HepG2 (cell line): Measurements from ENCODE around the gene RFXAP. TPM values are rescaled to one million over a fixed set of nuclear protein-coding genes. Genes with fewer than 3 reads are reported as not detected.
A peak's percentile ranks its signal among the peaks of the same experiment; 100 is the strongest.

Experiments
- AHDC1 ChIP-seq: sonication (generic); formaldehyde crosslinking; IDR thresholded peaks from 2 replicates; pipeline ENCODE4 v1.5.1; 2020; ENCODE audit warnings: mild to moderate bottlenecking, missing genetic modification reagents, borderline replicate concordance
- AHR ChIP-seq: IDR thresholded peaks from 2 replicates; pipeline ENCODE4 v1.6.1; 2018; ENCODE audit warnings: missing genetic modification reagents, missing compliant biosample characterization
- JUND ChIP-seq: sonication (generic); formaldehyde crosslinking; IDR thresholded peaks from 2 replicates; pipeline ENCODE4 v1.8.0; 2022; ENCODE audit warnings: mild to moderate bottlenecking, missing genetic modification reagents
- MAZ ChIP-seq, 2 experiments: sonication (generic) in 1 of 2; formaldehyde crosslinking in 1 of 2; IDR thresholded peaks; 2 replicates each; pipeline versions ENCODE4 v1.5.0 to v1.6.1; 2012 to 2020; ENCODE audit warnings: low read depth in 2 of 2, mild to moderate bottlenecking in 2 of 2, borderline replicate concordance in 1 of 2, improper control_type of control experiment in 1 of 2, low read length in 1 of 2, missing genetic modification reagents in 1 of 2, moderate library complexity in 1 of 2
- NR2F6 ChIP-seq, 2 experiments: IDR thresholded peaks; 2 replicates each; pipeline ENCODE4 v1.6.1; 2016; ENCODE audit warnings: antibody characterized with exemption in 1 of 2, mild to moderate bottlenecking in 1 of 2
- YEATS4 ChIP-seq: sonication (generic); formaldehyde crosslinking; IDR thresholded peaks from 2 replicates; pipeline ENCODE4 v1.4.0; 2020; ENCODE audit warnings: missing genetic modification reagents, borderline replicate concordance
- ZBTB2 ChIP-seq: sonication (generic); formaldehyde crosslinking; IDR thresholded peaks from 2 replicates; pipeline ENCODE4 v1.8.0; 2022; ENCODE audit warnings: low read depth, missing genetic modification reagents
- ZNF354B ChIP-seq: sonication (generic); formaldehyde crosslinking; IDR thresholded peaks from 2 replicates; pipeline ENCODE4 v1.8.0; 2022; ENCODE audit warnings: mild to moderate bottlenecking, missing genetic modification reagents
- ZNF512 ChIP-seq: sonication (generic); formaldehyde crosslinking; IDR thresholded peaks from 2 replicates; pipeline ENCODE4 v1.4.0; 2020; ENCODE audit warnings: mild to moderate bottlenecking, missing genetic modification reagents
- ZNF549 ChIP-seq: sonication (generic); formaldehyde crosslinking; IDR thresholded peaks from 2 replicates; pipeline ENCODE4 v1.5.0; 2020; ENCODE audit warnings: missing genetic modification reagents
- ZNF597 ChIP-seq: sonication (generic); formaldehyde crosslinking; IDR thresholded peaks from 2 replicates; pipeline ENCODE4 v1.5.0; 2020; ENCODE audit warnings: missing genetic modification reagents
- ZNF891 ChIP-seq: sonication (generic); formaldehyde crosslinking; IDR thresholded peaks from 2 replicates; pipeline ENCODE4 v1.5.0; 2020; ENCODE audit warnings: mild to moderate bottlenecking, missing genetic modification reagents
- ZSCAN30 ChIP-seq: sonication (generic); formaldehyde crosslinking; IDR thresholded peaks from 2 replicates; pipeline ENCODE4 v1.5.0; 2020; ENCODE audit warnings: mild to moderate bottlenecking, missing genetic modification reagents
- polyA plus RNA-seq, 8 experiments: library from polyadenylated mRNA; depleted of rRNA in 3 of 8; stranded (reverse) in 7 of 8; unstranded in 1 of 8; fragments of >200 nt; fragmentation: Illumina TruSeq in 4 of 8; extraction: Trizol in 4 of 8; gene quantifications; 2 replicates each; pipeline versions ENCODE4 v1.2.1 to v1.2.3, GENCODE V29; 2011 to 2016; ENCODE audit warnings: low read depth in 4 of 8, missing spikeins in 1 of 8, mixed read lengths in 1 of 8; ENCODE audit not compliant: insufficient read depth in 1 of 8
- total RNA-seq, 5 experiments: library from RNA; depleted of rRNA; stranded (reverse); fragments of >200 nt; fragmentation: Illumina TruSeq; extraction: Trizol; gene quantifications; 2 replicates each; pipeline ENCODE4 v1.2.3, GENCODE V29; 2016; ENCODE audit warnings: low read depth in 1 of 5
- TF ChIP-seq, protein P1 (sequence below): sonication (generic); formaldehyde crosslinking; IDR thresholded peaks from 2 replicates; pipeline ENCODE4 v1.9.0; 2022; ENCODE audit warnings: low read depth, missing genetic modification reagents

Gene RFXAP
- total and polyA plus RNA-seq, 2 of the 13 experiments (the other 11 are each of a cell fraction or from before 2014, with no cell fraction given), result 1.8 to 7.9 TPM

DNA sequence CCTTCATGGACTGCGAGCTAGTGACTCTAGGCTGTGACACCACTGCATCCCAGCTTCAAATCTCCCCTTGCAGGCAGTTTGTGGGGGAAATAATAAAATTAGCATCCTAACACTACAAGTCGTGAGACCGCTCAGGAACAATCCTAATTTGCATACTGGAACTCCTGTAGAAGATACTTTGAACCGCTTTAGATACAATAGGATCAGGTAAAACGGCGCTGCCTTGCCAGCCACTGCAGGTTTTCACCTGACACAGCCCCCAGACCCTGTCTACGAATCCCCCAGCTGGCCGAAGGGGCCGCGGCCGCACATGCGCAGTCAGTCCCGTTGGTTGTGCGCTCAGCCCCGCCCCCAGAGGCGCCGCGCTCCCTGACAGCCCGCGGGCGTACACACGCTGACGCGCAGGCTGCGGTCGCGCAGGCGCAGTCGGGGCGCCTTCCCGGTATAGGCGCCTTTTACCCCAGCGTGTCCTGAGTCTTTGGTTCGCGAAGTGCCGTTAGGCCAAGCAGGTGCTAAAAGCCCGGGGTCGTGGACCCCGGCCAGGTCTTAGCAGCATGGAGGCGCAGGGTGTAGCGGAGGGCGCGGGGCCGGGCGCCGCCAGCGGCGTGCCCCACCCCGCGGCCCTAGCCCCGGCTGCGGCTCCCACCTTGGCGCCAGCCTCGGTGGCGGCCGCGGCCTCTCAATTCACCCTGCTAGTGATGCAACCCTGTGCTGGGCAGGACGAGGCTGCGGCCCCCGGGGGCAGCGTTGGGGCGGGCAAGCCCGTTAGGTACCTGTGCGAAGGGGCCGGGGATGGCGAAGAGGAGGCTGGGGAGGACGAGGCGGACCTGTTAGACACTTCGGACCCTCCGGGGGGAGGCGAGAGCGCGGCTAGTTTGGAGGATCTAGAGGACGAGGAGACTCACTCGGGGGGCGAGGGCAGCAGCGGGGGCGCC lies at the start of gene RFXAP (continued):
- TF ChIP-seq MAZ (IDR thresholded peaks at IDR 0.05; ENCODE audit: borderline replicate concordance, low read depth, low read length) (no peak), MAZ (CRISPR knock-in tag; IDR thresholded peaks at IDR 0.05; ENCODE audit: low read depth) (no peak), ZNF354B (CRISPR knock-in tag) (no peak), AHDC1 (CRISPR knock-in tag) (no peak), NR2F6 (IDR thresholded peaks at IDR 0.05) (no peak), NR2F6 (CRISPR knock-in tag; IDR thresholded peaks at IDR 0.05) (no peak), ZNF512 (CRISPR knock-in tag) (no peak), ZNF549 (CRISPR knock-in tag) (no peak), ZBTB2 (CRISPR knock-in tag) (no peak), ZNF597 (CRISPR knock-in tag) (no peak), AHR (CRISPR knock-in tag) (no peak), ZSCAN30 (CRISPR knock-in tag) (no peak), JUND (CRISPR knock-in tag) (peak; percentile 59; the same call in 1 of the 2 replicates), YEATS4 (CRISPR knock-in tag) (peak; percentile 70; the same call in 1 of the 2 replicates), ZNF891 (CRISPR knock-in tag) (no peak)
- TF ChIP-seq, protein P1, sequence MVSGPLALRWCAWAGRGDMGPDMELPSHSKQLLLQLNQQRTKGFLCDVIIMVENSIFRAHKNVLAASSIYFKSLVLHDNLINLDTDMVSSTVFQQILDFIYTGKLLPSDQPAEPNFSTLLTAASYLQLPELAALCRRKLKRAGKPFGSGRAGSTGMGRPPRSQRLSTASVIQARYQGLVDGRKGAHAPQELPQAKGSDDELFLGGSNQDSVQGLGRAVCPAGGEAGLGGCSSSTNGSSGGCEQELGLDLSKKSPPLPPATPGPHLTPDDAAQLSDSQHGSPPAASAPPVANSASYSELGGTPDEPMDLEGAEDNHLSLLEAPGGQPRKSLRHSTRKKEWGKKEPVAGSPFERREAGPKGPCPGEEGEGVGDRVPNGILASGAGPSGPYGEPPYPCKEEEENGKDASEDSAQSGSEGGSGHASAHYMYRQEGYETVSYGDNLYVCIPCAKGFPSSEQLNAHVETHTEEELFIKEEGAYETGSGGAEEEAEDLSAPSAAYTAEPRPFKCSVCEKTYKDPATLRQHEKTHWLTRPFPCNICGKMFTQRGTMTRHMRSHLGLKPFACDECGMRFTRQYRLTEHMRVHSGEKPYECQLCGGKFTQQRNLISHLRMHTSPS (CRISPR knock-in tag), result no peak
